ENCODE measurements around the gene OSBP2.

DNA sequence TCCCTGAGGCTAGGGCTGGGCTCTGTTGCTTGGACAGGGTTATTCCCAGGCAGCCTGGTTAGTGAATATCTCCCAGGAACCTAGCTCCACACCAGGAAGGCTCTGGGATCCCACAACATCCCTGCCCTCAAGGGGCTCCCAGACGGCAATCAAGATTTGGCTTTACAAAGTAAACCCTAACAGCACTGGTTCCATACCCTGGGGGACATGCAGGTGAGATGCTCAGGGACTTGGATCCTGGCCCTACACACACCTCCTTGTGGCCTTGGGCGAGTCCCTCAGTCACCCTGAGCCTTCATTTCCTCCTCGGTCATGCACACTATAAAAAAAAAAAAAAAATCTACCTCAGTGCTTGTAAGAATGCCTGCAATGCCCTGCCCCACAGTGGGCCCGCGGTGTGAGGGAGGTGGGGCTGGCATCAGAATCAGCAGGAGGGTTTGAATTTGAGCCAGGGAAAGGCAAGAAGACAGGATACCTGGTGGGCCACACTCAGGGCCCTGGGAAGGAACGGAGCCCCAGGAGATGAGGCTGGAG is 187.6 kb downstream of the OSBP2 start:
- TF ChIP-seq, protein P1, sequence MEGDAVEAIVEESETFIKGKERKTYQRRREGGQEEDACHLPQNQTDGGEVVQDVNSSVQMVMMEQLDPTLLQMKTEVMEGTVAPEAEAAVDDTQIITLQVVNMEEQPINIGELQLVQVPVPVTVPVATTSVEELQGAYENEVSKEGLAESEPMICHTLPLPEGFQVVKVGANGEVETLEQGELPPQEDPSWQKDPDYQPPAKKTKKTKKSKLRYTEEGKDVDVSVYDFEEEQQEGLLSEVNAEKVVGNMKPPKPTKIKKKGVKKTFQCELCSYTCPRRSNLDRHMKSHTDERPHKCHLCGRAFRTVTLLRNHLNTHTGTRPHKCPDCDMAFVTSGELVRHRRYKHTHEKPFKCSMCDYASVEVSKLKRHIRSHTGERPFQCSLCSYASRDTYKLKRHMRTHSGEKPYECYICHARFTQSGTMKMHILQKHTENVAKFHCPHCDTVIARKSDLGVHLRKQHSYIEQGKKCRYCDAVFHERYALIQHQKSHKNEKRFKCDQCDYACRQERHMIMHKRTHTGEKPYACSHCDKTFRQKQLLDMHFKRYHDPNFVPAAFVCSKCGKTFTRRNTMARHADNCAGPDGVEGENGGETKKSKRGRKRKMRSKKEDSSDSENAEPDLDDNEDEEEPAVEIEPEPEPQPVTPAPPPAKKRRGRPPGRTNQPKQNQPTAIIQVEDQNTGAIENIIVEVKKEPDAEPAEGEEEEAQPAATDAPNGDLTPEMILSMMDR (IDR thresholded peaks at IDR 0.05) = no peak
- no peak for TF ChIP-seq EZH2 (IDR thresholded peaks at IDR 0.05)
- no peak for TF ChIP-seq EZH2phosphoT487 (IDR thresholded peaks at IDR 0.05)

Measured in neural progenitor cell (in vitro differentiated cells).